HL-60/S4 treated with retinoic acid at 250 ng/mL for 4 days and 3 days (cell line): Measurements from ENCODE around the gene RIC8B.

Source experiments
- in situ Hi-C: fragments of 300-500 bp; cut with MboI; formaldehyde crosslinking; loops from 2 replicates; pipeline ENCODE4 v1.7.0; 2022; ENCODE audit warnings: low sequenced_read_pairs

RIC8B gene

GRCh38 chr12:106801167-106801708, 26.8 kb downstream of the RIC8B start:
- in situ Hi-C loops, result no loop called here

- in situ Hi-C loops, result no loop called here
Measured at GRCh38 chr12:106801830-106802533, 27.5 kb downstream of the RIC8B start.

DNA sequence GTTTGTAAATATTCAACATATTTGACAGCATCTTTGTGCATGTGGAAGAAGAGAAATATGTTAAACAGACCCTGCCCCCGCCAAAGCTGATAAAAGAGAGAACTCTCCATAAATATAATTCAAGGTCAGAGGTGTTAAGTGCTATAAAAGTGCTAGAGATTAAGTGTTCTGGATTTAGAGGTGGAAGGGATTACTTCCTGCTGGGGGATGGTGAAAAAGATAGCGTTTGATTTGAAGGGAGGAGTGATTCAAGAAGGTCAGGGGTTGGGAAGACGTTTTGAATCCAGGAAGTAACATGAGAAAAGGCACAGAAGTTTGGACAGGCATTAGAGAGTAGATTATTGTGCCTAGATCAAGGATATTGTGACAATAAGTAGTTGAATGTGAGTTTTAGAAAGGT, 30.2 kb downstream of the RIC8B start:
- in situ Hi-C loops, result no loop called here

- in situ Hi-C loops, result no loop called here
Measured at GRCh38 chr12:106814714-106815113, 40.2 kb downstream of the RIC8B start.

DNA sequence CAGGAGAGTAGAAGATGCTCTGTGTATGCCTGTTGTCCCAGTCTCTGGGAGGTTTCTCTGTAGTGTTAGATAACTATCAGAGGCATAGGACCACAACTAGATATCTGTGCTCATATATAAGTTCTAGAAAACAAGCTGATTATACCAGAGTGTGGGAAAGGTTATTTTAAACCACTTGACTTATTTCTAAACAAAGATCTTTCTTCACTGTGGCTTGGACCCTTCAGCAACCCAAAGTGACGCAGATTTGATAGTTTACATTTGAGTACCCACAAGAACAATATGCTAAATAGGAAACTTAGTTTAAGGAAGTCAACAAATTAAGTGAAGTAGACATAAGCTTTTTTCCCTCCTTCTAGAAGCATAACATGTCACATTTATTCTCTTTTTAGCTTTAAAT, 41.3 kb downstream of the RIC8B start:
- in situ Hi-C loops, result no loop called here

DNA sequence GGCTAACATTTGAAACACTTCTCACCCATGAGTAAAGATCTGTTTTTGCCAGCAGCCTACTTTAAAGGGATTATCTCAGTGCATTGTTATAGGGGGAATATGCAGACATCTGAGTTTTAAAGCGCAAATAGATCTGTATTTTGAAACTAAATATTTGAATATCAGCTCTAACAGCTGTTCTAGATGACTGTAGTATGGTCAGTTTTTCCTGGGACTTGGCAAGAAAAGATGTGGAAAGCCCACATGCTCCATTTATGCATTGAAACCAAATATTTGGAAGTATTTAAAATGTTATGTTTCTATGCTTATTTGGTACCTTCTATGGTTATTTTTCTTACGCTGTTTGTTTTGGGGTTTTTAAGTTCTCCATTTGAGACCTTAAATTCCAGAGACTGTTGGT, 41.7 kb downstream of the RIC8B start:
- in situ Hi-C loops, result no loop called here

GRCh38 chr12:106819991-106820390, 45.5 kb downstream of the RIC8B start:
- in situ Hi-C loops, result no loop called here

DNA sequence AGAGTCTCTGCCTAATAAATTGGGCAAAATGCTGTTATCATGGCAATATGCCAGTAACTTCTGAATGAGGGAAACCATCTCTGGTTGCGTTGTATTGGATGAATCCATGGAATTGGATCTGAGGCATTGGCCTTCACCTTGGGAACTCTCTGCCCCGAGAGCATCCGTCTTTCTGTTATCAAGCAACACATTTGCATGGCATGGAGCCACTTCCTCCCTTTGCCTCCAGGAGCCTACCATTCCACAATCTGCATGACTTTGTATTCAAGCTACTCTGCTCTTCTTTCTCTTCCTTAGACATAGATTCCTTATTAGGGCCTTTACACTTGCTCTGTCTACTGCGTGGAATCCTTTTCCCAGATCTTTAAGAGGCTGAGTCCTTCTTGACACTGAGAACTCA, 57.2 kb downstream of the RIC8B start:
- in situ Hi-C loops, result no loop called here

DNA sequence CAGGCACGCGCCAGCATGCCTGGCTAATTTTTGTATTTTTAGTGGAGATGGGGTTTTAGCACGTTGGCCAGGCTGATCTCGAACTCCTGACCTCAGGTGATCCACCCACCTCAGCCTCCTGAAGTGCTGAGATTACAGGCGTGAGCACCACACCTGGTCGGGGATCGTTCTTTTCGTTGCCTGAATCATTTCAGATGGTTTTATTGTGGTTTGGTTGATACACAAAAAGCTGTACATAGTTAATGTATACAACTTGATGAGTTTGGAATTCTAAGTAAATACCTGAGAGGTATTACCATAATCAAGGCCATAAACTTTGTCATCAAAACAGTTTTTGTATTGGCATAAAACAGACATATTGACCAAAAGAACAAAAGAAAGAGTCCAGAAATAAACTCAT, 63.3 kb downstream of the RIC8B start:
- in situ Hi-C loops, result no loop called here

DNA sequence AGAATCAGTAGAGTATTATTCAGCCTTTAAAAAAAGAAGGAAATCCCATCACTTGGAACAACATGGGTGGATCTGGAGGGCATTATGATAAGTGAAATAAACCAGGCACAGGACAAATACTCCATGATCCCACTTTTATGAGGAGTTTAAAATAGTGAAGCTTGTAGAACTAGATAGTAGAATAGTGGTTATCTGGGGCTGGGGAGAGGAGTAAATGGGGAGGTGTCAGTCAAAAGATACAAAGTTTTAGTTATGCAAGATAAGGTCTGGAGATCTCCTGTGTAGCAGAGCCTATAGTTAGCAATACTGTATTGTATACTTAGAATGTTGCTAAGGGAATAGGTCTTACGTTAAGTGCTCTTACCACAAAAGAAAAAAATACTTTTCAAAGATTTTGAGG, 64.9 kb downstream of the RIC8B start:
- in situ Hi-C loops, result no loop called here

- in situ Hi-C loops, result no loop called here
Measured at GRCh38 chr12:106840243-106840642, 65.8 kb downstream of the RIC8B start.

DNA sequence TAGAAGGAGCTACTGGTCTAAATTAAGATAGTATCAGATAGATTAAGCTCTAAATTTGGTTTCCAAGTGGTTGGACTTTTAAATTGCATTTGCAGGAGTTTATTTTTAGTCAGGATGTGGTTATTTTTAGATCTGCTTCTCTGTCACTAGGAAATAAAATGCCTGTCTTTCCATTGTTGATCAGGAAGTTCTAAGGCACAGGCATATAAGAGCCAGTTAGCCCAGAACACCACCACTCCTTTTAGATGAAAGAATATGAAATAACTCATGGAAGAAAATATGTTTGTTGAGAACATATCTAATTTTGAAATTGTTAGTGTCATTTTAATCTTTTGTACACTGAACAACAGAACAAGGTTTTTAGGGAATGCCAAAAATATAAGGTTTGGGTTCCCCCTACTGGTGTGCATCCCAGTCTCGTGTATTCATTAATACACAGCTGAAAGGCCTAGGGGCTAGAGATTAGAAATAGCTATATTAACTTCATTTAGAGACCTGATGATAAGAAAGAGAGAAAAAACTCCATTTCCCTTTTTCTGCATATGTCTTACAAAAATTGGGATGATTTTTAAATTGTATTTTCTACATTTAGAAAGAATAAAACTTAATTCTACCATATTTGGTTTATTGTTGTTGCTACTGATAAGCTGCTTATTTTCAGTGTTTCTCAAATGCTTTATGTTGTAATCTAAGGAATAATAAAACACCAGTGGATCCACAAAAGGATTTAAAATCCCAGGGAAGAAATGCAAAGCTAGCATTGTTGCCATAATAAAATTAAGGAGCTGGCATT, 67.2 kb downstream of the RIC8B start:
- in situ Hi-C loops, result no loop called here

DNA sequence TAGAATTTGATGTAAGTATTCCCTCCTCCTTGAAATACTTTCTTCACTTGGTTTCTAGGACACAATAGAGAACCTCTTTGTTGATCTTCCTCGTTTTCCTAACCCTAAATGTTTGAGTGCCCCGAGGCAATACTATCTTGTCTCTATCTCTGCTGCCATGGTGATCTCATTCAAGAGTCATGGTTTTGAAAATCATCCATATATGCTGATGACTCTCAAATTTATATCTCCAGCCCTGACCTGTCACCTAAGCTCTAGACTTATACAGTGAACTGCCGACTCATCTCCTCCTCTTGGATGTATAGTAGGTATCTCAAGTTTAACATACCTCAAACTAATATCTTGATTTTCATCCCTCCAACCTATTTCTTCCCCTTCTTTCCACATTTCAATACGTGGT, 71.4 kb downstream of the RIC8B start:
- in situ Hi-C loops, result no loop called here

- in situ Hi-C loops, result no loop called here
Measured at GRCh38 chr12:106847861-106848260, 73.4 kb downstream of the RIC8B start.

- in situ Hi-C loops, result no loop called here
Measured at GRCh38 chr12:106851306-106851705, 76.8 kb downstream of the RIC8B start.

GRCh38 chr12:106854723-106855122, 80.2 kb downstream of the RIC8B start:
- in situ Hi-C loops, result no loop called here

DNA sequence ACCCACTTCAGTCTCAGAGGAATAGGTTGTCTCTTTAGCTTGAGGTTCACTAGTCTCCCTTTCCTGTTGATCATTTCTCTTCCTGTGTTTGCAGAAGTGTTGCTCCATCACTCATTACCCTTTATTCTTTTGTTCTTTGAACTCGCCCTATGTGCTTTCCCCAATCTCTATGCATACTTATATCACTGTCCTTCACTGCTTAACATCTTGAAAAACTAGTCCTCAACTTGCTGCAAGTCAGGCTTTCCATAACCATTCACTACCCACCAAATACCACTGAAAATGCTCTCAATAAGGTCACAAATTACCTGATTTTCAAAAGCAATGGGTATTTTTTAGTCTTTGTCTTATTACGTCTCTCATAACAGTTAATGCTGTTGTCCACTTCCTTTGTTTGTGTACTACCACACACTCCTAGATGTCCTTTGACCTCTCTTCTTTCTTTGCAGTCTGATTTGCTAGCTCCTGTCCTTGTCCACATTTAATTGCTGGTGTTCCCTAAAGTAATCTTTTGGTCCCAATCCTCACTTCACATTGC, 80.8 kb downstream of the RIC8B start:
- in situ Hi-C loops, result no loop called here

DNA sequence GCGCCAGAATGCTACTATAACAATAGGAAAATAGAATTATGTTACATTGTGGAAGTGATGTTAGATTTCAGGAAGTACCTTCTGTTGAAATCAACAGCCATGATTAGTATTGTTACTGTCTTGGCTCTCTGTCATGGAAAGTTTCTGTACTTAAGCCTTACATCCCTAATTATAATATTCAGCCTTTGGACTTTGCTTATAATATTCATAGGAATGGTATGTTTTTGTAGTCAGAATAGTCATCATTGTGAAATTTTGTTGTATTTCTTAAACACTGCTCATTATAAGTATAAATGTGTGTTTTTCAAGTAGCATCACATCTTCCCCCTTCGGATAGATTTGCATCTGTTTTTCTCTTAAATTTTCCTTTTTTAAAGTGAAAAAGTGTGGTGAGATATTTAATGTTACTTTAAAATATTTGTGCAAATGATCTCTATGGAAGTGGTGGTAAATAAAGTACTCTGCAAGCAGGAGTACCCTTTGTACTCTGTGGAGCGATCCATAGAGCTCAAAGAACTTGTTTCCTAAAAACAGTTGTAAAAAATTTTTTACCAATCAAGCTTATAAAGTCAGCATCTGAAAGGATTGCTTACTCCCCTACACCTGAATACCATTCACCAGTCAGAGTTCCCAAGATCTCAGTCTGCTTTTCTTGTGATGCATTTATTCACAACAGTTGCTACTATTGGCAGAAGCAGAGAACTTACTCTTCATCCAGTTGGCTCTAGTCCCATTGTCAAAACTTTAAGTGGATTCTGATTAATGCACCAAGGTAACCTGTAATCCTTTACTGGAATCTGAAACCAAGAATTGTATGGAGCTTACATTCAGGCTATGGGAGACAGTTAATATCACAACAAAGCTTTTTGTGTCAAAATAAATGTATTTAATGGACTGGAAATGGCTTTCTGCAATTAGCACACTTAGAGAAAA, 87.8 kb downstream of the RIC8B start:
- in situ Hi-C loops, result no loop called here

DNA sequence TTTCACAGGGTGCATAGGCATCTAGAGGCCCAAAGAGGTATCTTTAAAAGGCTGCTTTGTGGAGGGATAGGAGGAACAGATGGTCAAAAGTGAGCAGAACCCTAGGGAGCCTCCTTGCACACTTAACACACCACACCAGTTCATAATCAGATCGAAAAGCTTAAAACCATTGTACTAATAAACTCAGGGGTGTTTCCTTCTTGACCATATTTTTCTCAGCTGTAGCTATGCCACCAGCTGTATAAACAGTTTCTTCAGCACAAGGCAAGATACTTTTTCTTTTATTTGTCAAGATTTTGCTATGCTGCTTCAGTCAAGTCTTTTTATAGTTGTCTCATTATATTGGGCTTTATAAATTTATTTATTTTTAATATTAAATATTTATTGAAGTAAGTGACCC, 88.7 kb downstream of the RIC8B start:
- in situ Hi-C loops, result no loop called here

DNA sequence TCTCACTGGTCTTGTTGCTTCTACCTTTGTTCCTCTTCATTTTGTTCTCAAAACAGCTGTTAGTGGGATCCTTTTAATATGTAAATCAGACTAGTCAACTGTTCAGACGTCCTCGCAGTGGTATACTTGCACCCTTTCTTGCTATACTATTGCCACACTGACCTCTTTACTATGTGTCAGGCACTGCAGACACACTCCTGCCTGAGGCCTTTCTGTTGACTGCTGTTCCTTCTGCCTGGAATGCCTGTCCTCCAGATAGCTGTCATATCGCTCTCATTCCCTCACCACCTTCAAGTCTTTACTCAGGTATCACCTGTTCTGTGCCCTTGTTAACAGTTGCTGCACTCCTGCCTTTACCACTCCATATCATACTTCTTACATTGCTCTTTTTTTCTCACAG, 91.2 kb downstream of the RIC8B start:
- in situ Hi-C loops, result no loop called here
